Upper lobe of right lung (tissue), 1 donor: Measurements from ENCODE around the gene HSD17B8. TPM values are rescaled to one million over a fixed set of nuclear protein-coding genes. Genes with fewer than 3 reads are reported as not detected.

Experiments used
- ATAC-seq: fragments of 200-7000 bp; cut with Tn5 transposase; one replicate; pipeline ENCODE4 v1.9.1; 2020; ENCODE audit warnings: mild to moderate bottlenecking, moderate library complexity
- DNase-seq: peaks from one replicate; pipeline ENCODE4 v3.0.0-alpha.2; 2020
- H3K27ac ChIP-seq: fragments of 200-600 bp; one replicate; pipeline ENCODE4 v1.8.0; 2022
- H3K27me3 ChIP-seq: fragments of 200-600 bp; one replicate; pipeline ENCODE4 v1.8.0; 2022; ENCODE audit warnings: mild to moderate bottlenecking
- H3K36me3 ChIP-seq: fragments of 200-600 bp; one replicate; pipeline ENCODE4 v1.8.0; 2022
- H3K4me1 ChIP-seq: fragments of 200-600 bp; one replicate; pipeline ENCODE4 v1.8.0; 2022
- H3K4me3 ChIP-seq: fragments of 200-600 bp; one replicate; pipeline ENCODE4 v1.8.0; 2022; ENCODE audit warnings: mild to moderate bottlenecking
- H3K9me3 ChIP-seq: fragments of 200-600 bp; one replicate; pipeline ENCODE4 v1.8.0; 2022
- CTCF ChIP-seq: fragments of 200-600 bp; IDR thresholded peaks from one replicate; pipeline ENCODE4 v1.8.0; 2022; ENCODE audit warnings: antibody characterized with exemption
- intact Hi-C: fragments of 100-400 bp; cut with DNase I; formaldehyde crosslinking; loops from one replicate; pipeline ENCODE4 v1.11.0; 2022
- total RNA-seq: library from RNA; stranded (reverse); fragmentation: NEBNext Ultra II Directional; extraction: Animal tissue kit (Norgen Biotek cat#: 25700); gene quantifications from one replicate; pipeline ENCODE4 v1.2.1, GENCODE V29; 2021
- donor health status: DM: no; HTN: yes; CAD: no; lungs with severe emphysema.

HSD17B8 gene
- total RNA-seq, 1 donor from 2014 or later = 14.7 TPM

- DNase-seq (peak; percentile 39), ATAC-seq (no peak)
- no peaks in the 10 kb centered on the region for H3K4me1 ChIP-seq
- no peaks in the 10 kb centered on the region for H3K27me3 ChIP-seq
- no peak overlapping the region for H3K4me3 ChIP-seq
- no peaks in the 10 kb centered on the region for H3K36me3 ChIP-seq
- H3K27ac ChIP-seq = no peak overlapping the region
- intact Hi-C loops = no loop called here
- no peak for TF ChIP-seq CTCF
- H3K9me3 ChIP-seq = no peaks in the 10 kb centered on the region
These were observed 27.5 kb upstream of the HSD17B8 start for GRCh38 chr6:33176906-33177305.

- ATAC-seq = no peak
- Histone ChIP-seq H3K4me3 (no peak overlapping the region), H3K9me3 (no peaks in the 10 kb centered on the region), H3K4me1 (no peaks in the 10 kb centered on the region), H3K36me3 (no peaks in the 10 kb centered on the region), H3K27me3 (no peaks in the 10 kb centered on the region), H3K27ac (no peak overlapping the region)
- intact Hi-C loops = no loop called here
- DNase-seq = no peak
- no peak for TF ChIP-seq CTCF
These were observed 26.7 kb upstream of the HSD17B8 start for GRCh38 chr6:33177552-33178446.

- intact Hi-C loops = no loop called here
- Histone ChIP-seq H3K4me3 (no peak overlapping the region), H3K27me3 (no peaks in the 10 kb centered on the region), H3K4me1 (no peaks in the 10 kb centered on the region), H3K36me3 (no peaks in the 10 kb centered on the region), H3K9me3 (no peaks in the 10 kb centered on the region), H3K27ac (no peak overlapping the region)
- ATAC-seq (no peak), DNase-seq (no peak)
- no peak for TF ChIP-seq CTCF
These were observed 25.5 kb upstream of the HSD17B8 start for GRCh38 chr6:33178755-33179475.

- Histone ChIP-seq H3K27me3 (no peaks in the 10 kb centered on the region), H3K27ac (no peak overlapping the region), H3K4me1 (no peaks in the 10 kb centered on the region), H3K4me3 (no peak overlapping the region), H3K36me3 (no peaks in the 10 kb centered on the region), H3K9me3 (no peaks in the 10 kb centered on the region)
- intact Hi-C loops = no loop called here
- DNase-seq = no peak
- ATAC-seq = no peak
- no peak for TF ChIP-seq CTCF
These were observed 23.3 kb upstream of the HSD17B8 start for GRCh38 chr6:33181141-33181540.

GRCh38 chr6:33183071-33183683 is 21.3 kb upstream of the HSD17B8 start:
- DNase-seq (no peak), ATAC-seq (peak; percentile 28)
- H3K4me3 ChIP-seq = no peak overlapping the region
- H3K27me3 ChIP-seq = no peaks in the 10 kb centered on the region
- no peaks in the 10 kb centered on the region for H3K4me1 ChIP-seq
- TF ChIP-seq CTCF = no peak
- H3K9me3 ChIP-seq = no peaks in the 10 kb centered on the region
- no peak overlapping the region for H3K27ac ChIP-seq
- intact Hi-C loops = no loop called here
- no peaks in the 10 kb centered on the region for H3K36me3 ChIP-seq
